Measurements from ENCODE around the gene LRP8. TPM values are rescaled to one million over a fixed set of nuclear protein-coding genes. Genes with fewer than 3 reads are reported as not detected.

LRP8 gene
- total RNA-seq, 6 experiments from 2014 or later: 7.2 to 14.9 (median 13.0) TPM

DNA sequence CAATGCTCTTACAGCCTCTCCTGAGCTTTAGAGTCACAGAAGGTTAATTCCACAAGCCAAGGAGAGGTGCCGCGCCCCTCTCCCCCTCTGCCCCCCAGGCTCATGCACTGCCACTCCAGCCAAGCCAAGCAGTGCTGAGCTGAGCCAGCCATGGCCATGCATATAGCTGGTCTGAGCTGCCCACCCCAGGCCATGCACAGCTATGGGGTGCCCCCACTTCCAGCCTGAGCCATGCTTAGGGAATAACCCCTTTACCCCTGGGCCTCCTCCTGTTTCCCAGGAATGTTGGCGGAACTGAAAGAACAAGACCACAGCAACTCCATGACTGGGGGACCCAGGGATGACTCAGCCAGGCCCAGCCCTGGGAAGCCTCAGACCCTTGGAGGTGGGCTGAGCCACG lies 55.5 kb downstream of the LRP8 start:
- no peak overlapping the region for H3K4me3 Mint-ChIP-seq

DNA sequence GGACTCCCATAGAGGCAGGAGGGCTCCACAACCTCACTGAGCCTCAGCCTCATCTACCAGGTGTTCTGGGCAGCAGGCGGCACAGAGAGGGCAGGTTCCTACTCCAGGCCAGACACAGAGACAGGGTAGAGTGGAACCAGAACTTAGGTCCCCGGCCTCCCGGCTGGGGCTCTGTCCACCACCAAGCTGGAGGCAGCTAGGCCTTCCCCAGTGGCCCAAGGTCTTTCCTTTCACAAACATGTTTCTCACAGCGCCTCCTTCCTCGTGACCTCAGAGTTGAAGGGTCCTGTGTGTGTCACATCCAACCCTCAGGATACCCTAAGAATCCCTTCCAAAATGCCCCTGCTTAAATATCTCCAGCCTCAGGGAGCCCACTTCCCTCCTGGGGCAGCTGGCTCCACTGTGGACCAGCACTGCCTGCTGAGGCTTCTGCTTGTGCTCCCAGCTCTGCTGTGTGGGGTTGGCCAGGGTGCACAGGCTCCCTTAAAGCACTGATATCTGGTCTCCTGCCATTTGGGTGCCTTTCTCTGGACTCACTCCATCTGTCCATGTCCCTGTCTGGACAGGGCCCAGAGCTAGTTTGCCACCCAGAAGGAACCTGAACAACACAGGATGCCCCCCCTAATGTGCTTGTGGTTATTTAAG lies 56.3 kb downstream of the LRP8 start:
- no peak for DNase-seq
- Mint-ChIP-seq H3K36me3 (ENCODE audit: low read depth) (no peaks in the 10 kb centered on the region), H3K27ac (no peak overlapping the region), H3K4me3 (no peak overlapping the region), H3K9me3 (no peaks in the 10 kb centered on the region), H3K27me3 (ENCODE audit: insufficient read depth) (no peaks in the 10 kb centered on the region; the same call in 1 of the 2 replicates), H3K4me1 (ENCODE audit: low read depth) (no peaks in the 10 kb centered on the region)
- TF ChIP-seq, protein P1, sequence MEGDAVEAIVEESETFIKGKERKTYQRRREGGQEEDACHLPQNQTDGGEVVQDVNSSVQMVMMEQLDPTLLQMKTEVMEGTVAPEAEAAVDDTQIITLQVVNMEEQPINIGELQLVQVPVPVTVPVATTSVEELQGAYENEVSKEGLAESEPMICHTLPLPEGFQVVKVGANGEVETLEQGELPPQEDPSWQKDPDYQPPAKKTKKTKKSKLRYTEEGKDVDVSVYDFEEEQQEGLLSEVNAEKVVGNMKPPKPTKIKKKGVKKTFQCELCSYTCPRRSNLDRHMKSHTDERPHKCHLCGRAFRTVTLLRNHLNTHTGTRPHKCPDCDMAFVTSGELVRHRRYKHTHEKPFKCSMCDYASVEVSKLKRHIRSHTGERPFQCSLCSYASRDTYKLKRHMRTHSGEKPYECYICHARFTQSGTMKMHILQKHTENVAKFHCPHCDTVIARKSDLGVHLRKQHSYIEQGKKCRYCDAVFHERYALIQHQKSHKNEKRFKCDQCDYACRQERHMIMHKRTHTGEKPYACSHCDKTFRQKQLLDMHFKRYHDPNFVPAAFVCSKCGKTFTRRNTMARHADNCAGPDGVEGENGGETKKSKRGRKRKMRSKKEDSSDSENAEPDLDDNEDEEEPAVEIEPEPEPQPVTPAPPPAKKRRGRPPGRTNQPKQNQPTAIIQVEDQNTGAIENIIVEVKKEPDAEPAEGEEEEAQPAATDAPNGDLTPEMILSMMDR (IDR thresholded peaks at IDR 0.05): no peak

More for the DNA sequence above, 55.5 kb downstream of the LRP8 start:
- H3K27me3 Mint-ChIP-seq (ENCODE audit: insufficient read depth): no peaks in the 10 kb centered on the region; the same call in 1 of the 2 replicates
- no peak for DNase-seq
- H3K4me1 Mint-ChIP-seq (ENCODE audit: low read depth): no peaks in the 10 kb centered on the region
- no peaks in the 10 kb centered on the region for H3K9me3 Mint-ChIP-seq
- H3K27ac Mint-ChIP-seq: no peak overlapping the region
- TF ChIP-seq, protein P1 (IDR thresholded peaks at IDR 0.05): no peak
- H3K36me3 Mint-ChIP-seq (ENCODE audit: low read depth): no peaks in the 10 kb centered on the region

DNA sequence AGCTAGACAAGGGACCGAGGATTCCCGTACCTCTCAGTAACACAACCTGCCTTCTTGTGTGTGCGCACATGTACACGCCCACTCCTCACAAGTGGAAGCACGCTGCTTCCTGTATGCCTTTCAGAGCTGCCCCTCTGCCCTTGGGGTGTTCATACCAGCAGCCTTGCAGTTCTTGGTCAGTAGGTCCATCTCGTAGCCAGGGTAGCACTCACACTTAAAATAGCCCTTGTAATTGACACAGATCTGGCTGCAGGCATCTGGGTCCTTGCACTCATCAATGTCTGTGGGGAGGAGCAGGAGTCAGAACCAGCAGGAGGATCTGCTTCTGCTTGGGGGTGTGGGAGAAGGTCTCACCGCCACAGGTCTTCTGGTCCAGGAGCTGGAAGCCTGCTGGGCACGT lies 57.0 kb downstream of the LRP8 start:
- H3K27me3 Mint-ChIP-seq (ENCODE audit: insufficient read depth): no peaks in the 10 kb centered on the region; the same call in 1 of the 2 replicates
- H3K27ac Mint-ChIP-seq: no peak overlapping the region
- H3K4me1 Mint-ChIP-seq (ENCODE audit: low read depth): no peaks in the 10 kb centered on the region
- no peak for DNase-seq
- TF ChIP-seq, protein P1 (IDR thresholded peaks at IDR 0.05): no peak
- H3K36me3 Mint-ChIP-seq (ENCODE audit: low read depth): no peaks in the 10 kb centered on the region
- H3K4me3 Mint-ChIP-seq: no peak overlapping the region
- no peaks in the 10 kb centered on the region for H3K9me3 Mint-ChIP-seq

DNA sequence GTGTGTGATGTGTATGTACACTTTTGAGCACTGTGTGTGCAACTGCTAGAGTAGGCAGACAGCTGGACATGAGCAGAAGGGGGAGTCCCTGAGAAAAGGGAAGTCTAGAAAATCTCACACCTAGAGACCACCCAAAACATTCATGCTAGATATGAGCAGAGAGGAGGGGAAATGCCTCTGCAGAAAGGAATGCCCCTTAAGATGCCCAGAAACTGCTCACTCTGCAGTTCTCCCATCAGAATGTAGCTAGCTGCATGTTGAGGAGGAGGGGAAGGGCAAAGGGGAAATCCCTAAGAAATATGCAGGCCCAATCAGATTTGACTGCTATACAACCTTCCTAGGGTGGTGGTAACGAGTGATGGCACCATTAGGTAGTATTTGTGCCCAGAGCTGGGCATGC lies 57.8 kb downstream of the LRP8 start:
- no peak for DNase-seq
- no peaks in the 10 kb centered on the region for H3K4me1 Mint-ChIP-seq (ENCODE audit: low read depth)
- TF ChIP-seq, protein P1 (IDR thresholded peaks at IDR 0.05): no peak
- H3K4me3 Mint-ChIP-seq: no peak overlapping the region
- no peaks in the 10 kb centered on the region for H3K36me3 Mint-ChIP-seq (ENCODE audit: low read depth)
- H3K27me3 Mint-ChIP-seq (ENCODE audit: insufficient read depth): no peaks in the 10 kb centered on the region; the same call in 1 of the 2 replicates
- no peak overlapping the region for H3K27ac Mint-ChIP-seq
- no peaks in the 10 kb centered on the region for H3K9me3 Mint-ChIP-seq

DNA sequence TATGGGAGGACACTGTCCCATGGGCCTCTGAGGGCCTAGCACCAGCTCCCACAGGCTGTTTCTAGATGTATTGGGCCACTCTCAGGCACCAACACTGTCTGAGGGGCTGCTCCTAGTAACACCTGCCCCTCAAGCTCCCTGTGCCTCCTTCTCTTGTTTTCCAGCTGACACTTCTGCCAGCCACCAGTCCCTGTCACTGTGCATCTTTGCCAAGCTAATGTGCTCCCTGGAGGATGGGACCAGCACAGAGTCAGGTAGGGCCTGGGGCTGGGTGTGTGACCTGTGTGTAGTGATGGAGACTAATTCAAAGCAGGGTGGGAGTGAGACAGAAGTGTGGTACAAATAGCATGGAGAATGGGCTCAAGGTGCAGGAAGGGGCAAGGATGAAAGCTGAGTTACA lies 60.1 kb downstream of the LRP8 start:
- Mint-ChIP-seq H3K4me1 (ENCODE audit: low read depth) (no peaks in the 10 kb centered on the region), H3K9me3 (no peaks in the 10 kb centered on the region), H3K27ac (no peak overlapping the region), H3K36me3 (ENCODE audit: low read depth) (no peaks in the 10 kb centered on the region), H3K27me3 (ENCODE audit: insufficient read depth) (no peaks in the 10 kb centered on the region), H3K4me3 (no peak overlapping the region)
- TF ChIP-seq, protein P1 (IDR thresholded peaks at IDR 0.05): no peak
- DNase-seq: no peak

All from HFFc6 (cell line).